ENCODE results near the gene DNAJB14. TPM values are rescaled to one million over a fixed set of nuclear protein-coding genes. Genes with fewer than 3 reads are reported as not detected.

DNAJB14 gene
- total and polyA plus RNA-seq, 2 of the 13 experiments (the other 11 are each of a cell fraction or from before 2014, with no cell fraction given): 9.1 to 38.1 TPM

GRCh38 chr4:99949999-99950912 is 3.8 kb upstream of the DNAJB14 start, which contains the start of gene H2AZ1 (continued):
- TF ChIP-seq DBP (CRISPR knock-in tag; IDR thresholded peaks at IDR 0.05; ENCODE audit: not compliant biosample characterization) (no peak), MAFG (CRISPR knock-in tag; IDR thresholded peaks at IDR 0.05) (no peak), RBAK (CRISPR knock-in tag; IDR thresholded peaks at IDR 0.05) (no peak), KDM2A (CRISPR knock-in tag; IDR thresholded peaks at IDR 0.05; ENCODE audit: borderline replicate concordance, low read depth) (peak; percentile 54; the same call in 1 of the 2 replicates), ZBTB7B (CRISPR knock-in tag; IDR thresholded peaks at IDR 0.05) (no peak), E2F2 (CRISPR knock-in tag; IDR thresholded peaks at IDR 0.05; ENCODE audit: borderline replicate concordance) (no peak), BRCA1 (CRISPR knock-in tag; IDR thresholded peaks at IDR 0.05) (peak; percentile 73; the same call in 1 of the 2 replicates), ZNF83 (CRISPR knock-in tag; IDR thresholded peaks at IDR 0.05; ENCODE audit: borderline replicate concordance) (0 out of 2 replicates have a peak, but pooled peaks have one; percentile 60), ARID4A (CRISPR knock-in tag; IDR thresholded peaks at IDR 0.05; ENCODE audit: borderline replicate concordance) (peak; percentile 86; the same call in 1 of the 2 replicates), ZNF292 (CRISPR knock-in tag; IDR thresholded peaks at IDR 0.05; ENCODE audit: borderline replicate concordance, low read depth) (peak; percentile 82; the same call in 1 of the 2 replicates), IRF1 (CRISPR knock-in tag; IDR thresholded peaks at IDR 0.05; ENCODE audit: low read depth) (no peak), ZNF782 (CRISPR knock-in tag; IDR thresholded peaks at IDR 0.05; ENCODE audit: borderline replicate concordance) (no peak), MTA3 (CRISPR knock-in tag; IDR thresholded peaks at IDR 0.05) (no peak), SOX6 (IDR thresholded peaks at IDR 0.05) (no peak), SOX6 (CRISPR knock-in tag; IDR thresholded peaks at IDR 0.05) (peak; percentile 34; the same call in 1 of the 2 replicates), RBFOX2 (IDR thresholded peaks at IDR 0.05; ENCODE audit: low read depth, low read length) (peak; percentile 69), NFIC (IDR thresholded peaks at IDR 0.05; ENCODE audit: low read length) (no peak), JARID2 (CRISPR knock-in tag; IDR thresholded peaks at IDR 0.05; ENCODE audit: insufficient replicate concordance) (no peak), KDM6A (CRISPR knock-in tag; IDR thresholded peaks at IDR 0.05; ENCODE audit: low read depth) (no peak), RELA (CRISPR knock-in tag; IDR thresholded peaks at IDR 0.05) (no peak), ZNF570 (CRISPR knock-in tag; IDR thresholded peaks at IDR 0.05; ENCODE audit: borderline replicate concordance) (no peak)

Measured in HepG2 (cell line).